Mesenteric fat pad (tissue), 1 donor: ENCODE measurements around the gene PTPRD. TPM values are rescaled to one million over a fixed set of nuclear protein-coding genes. Genes with fewer than 3 reads are reported as not detected.
"Not testable (repeated sequence)": the region's sequence is repeated elsewhere in the genome, so short reads cannot be mapped to it uniquely, and the experiment has no call there.

Source experiments
- DNase-seq: peaks from one replicate; pipeline ENCODE4 v3.0.0-alpha.2; 2020; ENCODE audit warnings: low spot score
- total RNA-seq: library from RNA; stranded (reverse); fragmentation: NEBNext Ultra II Directional; extraction: Animal tissue kit (Norgen Biotek cat#: 25700); gene quantifications from one replicate; pipeline ENCODE4 v1.2.1, GENCODE V29; 2021
- donor health status: DM: yes; HTN: yes; CAD: no.

The PTPRD gene
- total RNA-seq, 1 donor from 2014 or later: 18.0 TPM

- no peak for DNase-seq
Observed at GRCh38 chr9:9054354-9054992, 1558.3 kb downstream of the PTPRD start.

DNA sequence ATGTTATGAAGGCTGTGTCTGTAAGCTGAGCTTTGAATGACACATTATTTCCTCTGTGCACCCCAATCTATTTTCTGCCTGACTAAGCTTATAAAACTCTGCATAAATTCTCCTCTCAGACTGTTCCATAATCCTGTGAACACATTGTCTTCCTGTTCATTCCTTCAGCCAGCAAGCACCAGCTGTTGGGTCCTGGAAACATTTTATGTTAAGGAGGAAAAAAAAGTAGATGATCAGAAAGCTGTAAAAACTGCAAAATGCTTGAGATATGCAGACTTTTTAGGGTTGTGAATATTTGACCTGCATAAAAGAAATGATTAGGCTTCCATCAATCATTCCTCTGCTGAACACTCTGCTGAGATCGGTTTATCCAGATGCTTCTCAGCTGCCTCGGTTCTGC, 1567.2 kb downstream of the PTPRD start:
- DNase-seq: no peak

- no peak for DNase-seq
Observed at GRCh38 chr9:9045072-9045471, 1567.7 kb downstream of the PTPRD start.

DNA sequence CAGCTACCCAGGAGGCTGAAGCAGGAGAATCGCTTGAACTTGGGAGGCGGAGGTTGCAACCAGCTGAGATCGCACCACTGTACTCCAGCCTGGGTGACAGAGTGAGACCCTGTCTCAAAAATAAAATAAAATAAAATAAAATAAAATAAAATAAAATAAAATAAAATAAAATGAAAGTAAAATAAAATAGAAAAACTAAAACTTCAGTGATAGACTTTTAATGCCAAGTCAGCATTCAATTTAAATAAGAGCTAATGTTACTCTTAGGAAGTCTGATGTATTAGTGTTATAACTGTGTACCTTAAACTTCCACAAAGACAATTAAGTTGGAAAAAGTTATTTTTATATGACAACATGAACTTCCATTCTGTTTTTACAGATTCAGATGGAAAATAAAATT, 1569.0 kb downstream of the PTPRD start:
- DNase-seq: not testable (repeated sequence)

GRCh38 chr9:9041756-9042155, 1571.0 kb downstream of the PTPRD start:
- DNase-seq: no peak

DNA sequence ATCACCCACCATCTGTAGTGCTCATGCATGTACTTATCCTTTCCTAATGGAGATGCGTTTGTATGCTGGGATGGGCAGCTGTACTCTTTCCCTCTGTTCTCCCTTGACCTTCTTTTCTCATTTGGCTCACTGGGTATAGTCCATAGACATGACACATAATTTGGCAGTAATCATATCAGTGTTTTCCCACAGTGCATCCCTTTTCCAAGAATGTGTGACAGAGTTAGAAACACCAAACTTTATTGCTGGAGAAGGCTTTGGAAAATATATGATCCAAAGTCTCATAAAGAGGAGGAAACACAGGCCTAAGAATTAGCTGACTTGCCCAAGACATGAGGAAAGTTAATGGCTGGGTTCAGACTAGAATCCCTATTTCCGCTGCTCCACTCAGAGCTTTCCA, 1579.8 kb downstream of the PTPRD start:
- DNase-seq: no peak

- no peak for DNase-seq
Observed at GRCh38 chr9:9016597-9016996, 1596.2 kb downstream of the PTPRD start.

DNA sequence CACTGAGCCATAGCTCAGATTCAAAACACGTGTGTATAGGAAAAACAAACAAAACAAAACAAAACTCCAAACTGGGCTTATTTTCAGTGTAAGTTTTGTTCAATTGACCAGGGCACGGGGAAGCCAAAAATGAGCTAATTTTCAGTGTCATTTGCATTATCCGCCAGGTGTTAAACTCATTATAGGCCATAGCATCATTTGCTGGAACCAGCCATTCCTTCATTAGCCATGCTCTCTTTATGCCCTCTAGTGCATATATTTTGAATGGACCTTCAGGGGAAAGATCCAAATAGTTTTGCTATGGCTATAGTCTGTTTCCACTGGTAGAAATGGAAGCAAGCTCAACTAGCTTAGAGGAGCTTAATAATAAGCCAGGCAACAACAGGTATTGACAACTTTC, 1608.0 kb downstream of the PTPRD start:
- no peak for DNase-seq

DNA sequence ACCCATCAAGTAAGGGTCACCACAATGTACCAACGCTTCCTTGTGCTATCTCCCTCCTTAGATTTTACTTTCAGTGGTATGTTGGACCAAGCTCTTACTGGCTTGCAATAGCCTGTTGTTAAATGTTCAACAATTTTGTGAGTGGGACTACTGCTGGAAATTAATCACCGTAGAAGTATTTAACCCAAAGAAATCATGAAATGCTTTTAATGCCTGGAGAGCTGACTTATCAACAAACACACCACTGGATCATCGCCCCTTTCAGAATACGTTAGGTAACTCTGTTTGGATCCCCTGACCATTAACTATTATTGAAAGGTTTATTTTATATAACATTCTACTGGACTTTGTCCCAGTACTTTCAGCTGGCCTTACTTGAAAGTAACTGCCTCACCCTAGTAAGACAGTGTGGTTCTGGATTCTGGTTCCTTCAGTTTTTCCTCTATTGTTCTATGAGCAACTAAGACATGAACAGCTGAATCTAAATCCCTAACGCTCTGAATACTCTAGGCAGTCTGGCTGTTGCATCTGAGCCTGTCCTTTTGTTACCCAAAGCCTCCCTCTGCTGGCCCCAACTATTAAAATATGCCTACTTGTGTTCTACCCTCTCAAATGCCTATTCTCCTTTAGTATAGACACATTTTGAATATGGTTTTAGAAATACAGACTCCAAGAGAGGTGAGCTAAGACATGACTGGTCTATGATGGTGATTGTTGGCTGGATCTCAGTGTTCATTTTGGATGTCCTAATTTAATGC, 1609.8 kb downstream of the PTPRD start:
- DNase-seq: no peak

GRCh38 chr9:8980496-8981013, 1632.2 kb downstream of the PTPRD start:
- DNase-seq: no peak

- no peak for DNase-seq
Observed at GRCh38 chr9:8978334-8978733, 1634.5 kb downstream of the PTPRD start.

DNA sequence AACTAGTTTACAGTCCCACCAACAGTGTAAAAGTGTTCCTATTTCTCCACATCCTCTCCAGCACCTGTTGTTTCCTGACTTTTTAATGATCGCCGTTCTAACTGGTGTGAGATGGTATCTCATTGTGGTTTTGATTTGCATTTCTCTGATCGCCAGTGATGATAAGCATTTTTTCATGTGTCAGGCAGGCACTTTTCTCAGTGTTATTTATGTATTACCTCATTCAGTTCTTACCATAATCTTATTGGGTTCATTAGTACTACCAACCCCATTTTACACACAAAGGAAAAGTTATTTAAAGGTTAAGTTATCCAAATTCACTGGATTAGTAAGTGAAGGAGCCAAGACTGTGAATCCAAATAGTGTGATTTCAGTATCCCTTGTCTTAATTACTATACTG, 1644.5 kb downstream of the PTPRD start:
- DNase-seq: not testable (repeated sequence)

DNA sequence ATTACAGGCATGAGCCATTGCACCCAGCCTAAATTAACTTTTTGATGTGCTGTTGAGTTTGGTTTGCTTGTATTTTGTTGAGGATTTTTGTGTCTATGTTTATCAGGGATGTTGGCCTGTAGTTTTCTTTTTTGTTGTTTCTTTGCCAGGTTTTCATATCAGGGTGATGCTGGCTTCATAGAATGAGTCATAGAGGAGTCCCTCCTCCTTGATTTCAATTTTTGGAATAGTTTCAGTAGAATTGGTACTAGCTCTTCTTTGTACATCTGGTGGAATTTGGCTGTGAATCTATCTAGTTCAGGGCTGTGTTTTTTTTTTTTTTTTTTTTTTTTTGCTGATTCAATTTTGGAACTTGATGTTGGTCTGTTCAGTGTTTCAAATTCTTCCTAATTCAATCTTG, 1648.9 kb downstream of the PTPRD start:
- DNase-seq: no peak

GRCh38 chr9:8962084-8962483, 1650.7 kb downstream of the PTPRD start:
- no peak for DNase-seq

GRCh38 chr9:8961186-8961851, 1651.5 kb downstream of the PTPRD start:
- no peak for DNase-seq

DNA sequence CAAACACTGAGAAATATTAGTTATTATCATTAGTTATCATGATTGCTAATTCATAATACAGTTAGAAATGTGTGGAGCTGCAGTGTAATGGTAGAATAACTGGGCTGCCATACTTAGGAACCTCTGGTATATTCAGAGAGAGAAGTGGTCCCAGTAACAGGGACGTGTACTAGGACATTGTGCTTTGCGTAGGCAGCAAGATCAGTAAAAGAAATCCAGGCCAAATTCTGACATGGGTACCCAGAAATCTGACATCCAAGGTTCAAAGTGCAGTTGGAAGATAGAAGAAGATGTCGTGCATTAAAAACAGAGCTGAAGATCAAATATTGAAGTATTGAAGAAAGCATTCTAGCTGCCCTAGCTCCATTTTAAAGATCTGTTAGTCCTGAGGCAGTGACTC, 1652.5 kb downstream of the PTPRD start:
- DNase-seq: no peak

- no peak for DNase-seq
Observed at GRCh38 chr9:8958358-8958757, 1654.4 kb downstream of the PTPRD start.

GRCh38 chr9:8955315-8955714, 1657.5 kb downstream of the PTPRD start:
- no peak for DNase-seq

DNA sequence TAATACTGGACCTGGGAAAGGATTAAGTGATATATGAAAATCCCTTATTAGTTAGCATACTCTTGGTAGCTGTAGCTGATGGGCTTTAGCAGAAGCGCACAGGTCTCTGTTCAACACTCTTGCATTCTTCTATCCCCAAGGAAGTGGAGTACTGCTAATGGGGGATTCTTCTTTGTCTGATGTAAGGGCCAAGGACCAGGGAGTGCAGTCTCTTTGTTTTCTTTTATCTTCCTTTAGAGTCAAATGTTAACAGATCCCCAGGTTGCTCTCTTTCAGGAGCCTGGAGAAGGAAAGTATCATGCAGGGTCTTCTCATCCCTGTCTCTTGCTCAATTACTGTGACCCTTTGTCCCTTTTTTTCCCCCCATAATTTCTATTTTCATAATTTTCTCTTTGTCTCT, 1666.3 kb downstream of the PTPRD start:
- no peak for DNase-seq

DNA sequence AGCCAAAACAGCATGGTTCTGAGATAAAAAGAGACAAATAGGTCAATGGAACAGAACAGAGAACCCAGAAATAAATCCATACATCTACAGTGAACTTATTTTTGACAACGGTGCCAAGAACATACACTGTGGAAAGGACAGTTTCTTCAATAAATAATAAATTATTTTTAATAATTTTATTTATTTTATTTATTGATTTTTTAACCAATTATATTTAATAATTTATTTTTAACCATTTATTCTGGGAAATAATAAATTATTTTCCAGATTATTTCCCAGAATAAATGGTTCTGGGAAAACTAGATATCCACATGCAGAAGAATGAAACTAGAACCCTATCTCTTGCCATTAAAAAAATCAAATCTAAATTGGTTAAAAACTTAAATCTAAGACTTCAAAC, 1669.4 kb downstream of the PTPRD start:
- no peak for DNase-seq

GRCh38 chr9:8940650-8941049, 1672.2 kb downstream of the PTPRD start:
- DNase-seq: no peak

DNA sequence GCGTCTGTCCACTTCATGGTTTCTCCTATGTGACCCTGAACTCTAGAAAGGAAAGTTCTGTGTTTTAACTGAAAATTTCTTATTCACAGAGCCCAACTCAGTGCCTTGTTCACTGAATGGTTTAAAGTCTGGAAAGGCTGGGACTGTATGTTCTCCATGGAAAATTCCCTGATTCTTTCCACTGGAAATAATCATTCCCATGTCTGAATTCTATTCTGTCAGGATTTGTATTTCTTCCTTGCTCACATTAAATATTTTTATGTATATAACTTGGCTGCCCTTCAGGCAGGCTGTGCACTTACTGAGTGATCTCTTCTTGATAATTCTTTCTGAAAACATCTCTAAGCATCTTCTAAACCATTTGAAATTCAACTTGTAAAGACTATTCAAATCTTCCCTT, 1686.3 kb downstream of the PTPRD start:
- DNase-seq: no peak
